ENCODE data around the gene ZMIZ1. TPM values are rescaled to one million over a fixed set of nuclear protein-coding genes. Genes with fewer than 3 reads are reported as not detected.

Gene ZMIZ1
- total RNA-seq, 1 experiment from 2014 or later = 34.2 TPM

- in situ Hi-C loops (cut with HindIII; ENCODE audit: low pct_unique_long_range_greater_than_20kb, low sequenced_read_pairs) = no loop called here
- H3K4me3 ChIP-seq (ENCODE audit: low read depth in 2 of 2, low read length in 2 of 2) = no peak overlapping the region
- ChIA-PET CTCF (no interaction called here), POLR2A (interaction anchor here (0.6 kb wide), 1 partner anchor 1457 kb away, joined by 13 read pairs; no protein-coding TSS in a partner anchor)
- ATAC-seq = no peak
- H3K27me3 ChIP-seq (ENCODE audit: control insufficient read depth, insufficient read depth, low read length) = no peaks in the 10 kb centered on the region
- H3K36me3 ChIP-seq (ENCODE audit: control insufficient read depth, insufficient read depth, low read length) = no peaks in the 10 kb centered on the region
- BruUV-seq (replicated peaks) = no TSS peak
- H3K4me1 ChIP-seq (ENCODE audit: control insufficient read depth, insufficient read depth, low read length) = peaks cover 38% of the 10 kb centered on the region
- TF ChIP-seq, protein P1, sequence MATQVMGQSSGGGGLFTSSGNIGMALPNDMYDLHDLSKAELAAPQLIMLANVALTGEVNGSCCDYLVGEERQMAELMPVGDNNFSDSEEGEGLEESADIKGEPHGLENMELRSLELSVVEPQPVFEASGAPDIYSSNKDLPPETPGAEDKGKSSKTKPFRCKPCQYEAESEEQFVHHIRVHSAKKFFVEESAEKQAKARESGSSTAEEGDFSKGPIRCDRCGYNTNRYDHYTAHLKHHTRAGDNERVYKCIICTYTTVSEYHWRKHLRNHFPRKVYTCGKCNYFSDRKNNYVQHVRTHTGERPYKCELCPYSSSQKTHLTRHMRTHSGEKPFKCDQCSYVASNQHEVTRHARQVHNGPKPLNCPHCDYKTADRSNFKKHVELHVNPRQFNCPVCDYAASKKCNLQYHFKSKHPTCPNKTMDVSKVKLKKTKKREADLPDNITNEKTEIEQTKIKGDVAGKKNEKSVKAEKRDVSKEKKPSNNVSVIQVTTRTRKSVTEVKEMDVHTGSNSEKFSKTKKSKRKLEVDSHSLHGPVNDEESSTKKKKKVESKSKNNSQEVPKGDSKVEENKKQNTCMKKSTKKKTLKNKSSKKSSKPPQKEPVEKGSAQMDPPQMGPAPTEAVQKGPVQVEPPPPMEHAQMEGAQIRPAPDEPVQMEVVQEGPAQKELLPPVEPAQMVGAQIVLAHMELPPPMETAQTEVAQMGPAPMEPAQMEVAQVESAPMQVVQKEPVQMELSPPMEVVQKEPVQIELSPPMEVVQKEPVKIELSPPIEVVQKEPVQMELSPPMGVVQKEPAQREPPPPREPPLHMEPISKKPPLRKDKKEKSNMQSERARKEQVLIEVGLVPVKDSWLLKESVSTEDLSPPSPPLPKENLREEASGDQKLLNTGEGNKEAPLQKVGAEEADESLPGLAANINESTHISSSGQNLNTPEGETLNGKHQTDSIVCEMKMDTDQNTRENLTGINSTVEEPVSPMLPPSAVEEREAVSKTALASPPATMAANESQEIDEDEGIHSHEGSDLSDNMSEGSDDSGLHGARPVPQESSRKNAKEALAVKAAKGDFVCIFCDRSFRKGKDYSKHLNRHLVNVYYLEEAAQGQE (IDR thresholded peaks at IDR 0.05; ENCODE audit: insufficient read depth in 1 of 2, low read depth in 2 of 2, low read length in 1 of 2) = no peak
- TF ChIP-seq CTCF (IDR thresholded peaks at IDR 0.05) = no peak
- TF ChIP-seq POLR2AphosphoS5 (IDR thresholded peaks at IDR 0.05; ENCODE audit: low read depth, low read length) = no peak
- no peak for TF ChIP-seq TCF7L2 (IDR thresholded peaks at IDR 0.05; ENCODE audit: low read depth, low read length)
- TF ChIP-seq SIN3A (IDR thresholded peaks at IDR 0.05; ENCODE audit: borderline replicate concordance, insufficient read depth, low read depth, low read length) = no peak
- peak overlapping the region; percentile 52 for H3K27ac ChIP-seq (ENCODE audit: low read length)
- no peak for DNase-seq (ENCODE audit: low read depth, low spot score)
- intact Hi-C loops (cut with micrococcal nuclease; ENCODE audit: unreplicated experiment) = no loop called here
- H3K9me3 ChIP-seq (ENCODE audit: control insufficient read depth, insufficient read depth, low read depth, low read length) = no peaks in the 10 kb centered on the region
These were observed 80.5 kb downstream of the ZMIZ1 start for GRCh38 chr10:79149345-79149661.

GRCh38 chr10:79149662-79150443 lies 81.1 kb downstream of the ZMIZ1 start:
- Histone ChIP-seq H3K4me3 (ENCODE audit: low read depth in 2 of 2, low read length in 2 of 2) (no peak overlapping the region), H3K4me1 (ENCODE audit: control insufficient read depth, insufficient read depth, low read length) (peaks cover 41% of the 10 kb centered on the region), H3K27me3 (ENCODE audit: control insufficient read depth, insufficient read depth, low read length) (no peaks in the 10 kb centered on the region), H3K36me3 (ENCODE audit: control insufficient read depth, insufficient read depth, low read length) (no peaks in the 10 kb centered on the region), H3K27ac (ENCODE audit: low read length) (peak overlapping the region; percentile 52), H3K9me3 (ENCODE audit: control insufficient read depth, insufficient read depth, low read depth, low read length) (no peaks in the 10 kb centered on the region)
- ChIA-PET POLR2A (no interaction called here), CTCF (no interaction called here)
- TF ChIP-seq TCF7L2 (IDR thresholded peaks at IDR 0.05; ENCODE audit: low read depth, low read length) (no peak), SIN3A (IDR thresholded peaks at IDR 0.05; ENCODE audit: borderline replicate concordance, insufficient read depth, low read depth, low read length) (no peak), CTCF (IDR thresholded peaks at IDR 0.05) (no peak), POLR2AphosphoS5 (IDR thresholded peaks at IDR 0.05; ENCODE audit: low read depth, low read length) (no peak)
- TF ChIP-seq, protein P1 (IDR thresholded peaks at IDR 0.05; ENCODE audit: insufficient read depth in 1 of 2, low read depth in 2 of 2, low read length in 1 of 2) = no peak
- ATAC-seq (peak; percentile 72), DNase-seq (ENCODE audit: low read depth, low spot score) (no peak)
- no TSS peak for BruUV-seq (replicated peaks)
- in situ Hi-C loops (cut with HindIII; ENCODE audit: low pct_unique_long_range_greater_than_20kb, low sequenced_read_pairs) (no loop called here), intact Hi-C loops (cut with micrococcal nuclease; ENCODE audit: unreplicated experiment) (no loop called here)
